IPS-18a (cell line): Measurements from ENCODE around the gene WNT7A.

Experiments
- H3K27ac ChIP-seq: one replicate; pipeline ENCODE4 v1.5.1; 2013; ENCODE audit warnings: low read length
- H3K27me3 ChIP-seq: one replicate; pipeline ENCODE4 v1.6.1; 2013; ENCODE audit warnings: mild to moderate bottlenecking, low read length; ENCODE audit not compliant: control insufficient read depth, insufficient read depth
- H3K36me3 ChIP-seq: one replicate; pipeline ENCODE4 v1.6.1; 2013; ENCODE audit warnings: low read depth, low read length; ENCODE audit not compliant: control insufficient read depth
- H3K4me1 ChIP-seq: one replicate; pipeline ENCODE4 v1.6.1; 2013; ENCODE audit warnings: low read depth, low read length; ENCODE audit not compliant: control insufficient read depth
- H3K4me3 ChIP-seq: one replicate; pipeline ENCODE4 v1.5.1; 2013; ENCODE audit warnings: low read length
- H3K9ac ChIP-seq: one replicate; pipeline ENCODE4 v1.6.1; 2013; ENCODE audit warnings: mild to moderate bottlenecking, low read length, moderate library complexity
- H3K9me3 ChIP-seq: one replicate; pipeline ENCODE4 v1.6.1; 2013; ENCODE audit warnings: low read depth, low read length; ENCODE audit not compliant: control insufficient read depth

WNT7A gene

DNA sequence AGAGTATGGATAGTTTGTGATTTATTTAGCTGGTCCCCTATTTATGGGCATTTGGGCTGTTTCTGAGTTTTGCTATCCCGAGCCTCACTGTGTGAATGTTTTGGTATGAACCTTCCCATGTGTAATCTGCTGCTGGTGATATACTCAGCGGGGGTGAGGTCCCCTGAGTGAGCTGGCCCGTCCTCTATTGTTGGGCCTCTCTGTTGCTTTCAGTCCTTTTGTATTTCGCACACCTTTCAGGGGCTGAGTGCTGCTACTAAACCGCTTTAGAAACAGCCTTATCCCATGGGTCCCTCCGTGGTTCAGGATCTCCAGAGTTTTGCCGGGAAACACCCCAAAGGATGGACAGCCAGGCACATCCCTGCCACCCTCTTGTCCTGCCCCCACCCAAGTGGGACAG is 94.5 kb downstream of the WNT7A start:
- no peak overlapping the region for H3K27ac ChIP-seq
- no peaks in the 10 kb centered on the region for H3K9me3 ChIP-seq
- no peaks in the 10 kb centered on the region for H3K27me3 ChIP-seq
- H3K4me3 ChIP-seq, result peak overlapping the region; percentile 18
- no peak overlapping the region for H3K9ac ChIP-seq
- H3K4me1 ChIP-seq, result peaks cover 19% of the 10 kb centered on the region
- no peaks in the 10 kb centered on the region for H3K36me3 ChIP-seq

GRCh38 chr3:13783476-13783875 is 96.4 kb downstream of the WNT7A start:
- Histone ChIP-seq H3K36me3 (no peaks in the 10 kb centered on the region), H3K4me3 (no peak overlapping the region), H3K4me1 (peaks cover 19% of the 10 kb centered on the region), H3K9ac (no peak overlapping the region), H3K27ac (no peak overlapping the region), H3K9me3 (no peaks in the 10 kb centered on the region), H3K27me3 (no peaks in the 10 kb centered on the region)

DNA sequence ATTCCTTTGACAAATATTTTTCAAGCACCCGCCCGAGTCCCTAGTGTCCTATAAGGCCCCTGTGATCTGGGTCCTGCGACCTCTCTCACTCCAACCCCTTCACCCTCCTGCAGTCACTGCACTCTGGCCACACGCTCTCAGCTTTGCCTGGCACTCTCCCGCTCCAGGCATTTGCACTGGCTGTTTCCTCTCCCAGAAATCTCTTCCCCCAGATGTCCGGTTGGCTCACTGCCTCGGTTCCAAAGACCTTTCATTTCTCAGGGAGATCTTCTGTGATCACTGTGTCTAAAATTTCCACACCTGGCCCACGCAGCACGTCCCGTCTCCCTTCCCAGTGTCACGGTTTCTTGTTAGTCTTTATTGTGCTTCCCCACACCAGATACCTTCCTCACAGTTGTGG is 97.4 kb downstream of the WNT7A start:
- Histone ChIP-seq H3K27ac (no peak overlapping the region), H3K9me3 (no peaks in the 10 kb centered on the region), H3K4me3 (no peak overlapping the region), H3K4me1 (peaks cover 19% of the 10 kb centered on the region), H3K9ac (no peak overlapping the region), H3K36me3 (no peaks in the 10 kb centered on the region), H3K27me3 (no peaks in the 10 kb centered on the region)

DNA sequence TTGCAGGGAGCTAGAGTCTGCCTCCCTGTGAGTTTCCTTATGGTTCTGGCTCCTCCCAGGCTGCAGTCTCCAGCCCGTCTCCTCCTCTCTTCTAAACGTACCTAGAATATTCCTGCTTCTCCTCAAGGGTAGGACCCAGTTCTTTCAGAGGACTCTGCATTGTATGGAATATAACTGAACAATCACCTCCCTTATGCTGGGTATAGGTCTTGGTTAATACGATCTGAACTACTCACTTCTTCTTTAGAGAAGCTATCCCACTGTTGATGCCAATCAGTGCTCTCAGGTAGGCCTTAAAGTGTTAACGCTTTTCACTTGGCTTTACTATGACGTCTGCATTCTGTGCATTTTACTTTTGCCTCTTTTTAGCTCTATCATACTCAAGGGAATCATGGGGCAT is 98.5 kb downstream of the WNT7A start:
- peaks cover 17% of the 10 kb centered on the region for H3K4me1 ChIP-seq
- no peaks in the 10 kb centered on the region for H3K27me3 ChIP-seq
- H3K9ac ChIP-seq, result no peak overlapping the region

GRCh38 chr3:13780432-13781176 is 99.3 kb downstream of the WNT7A start:
- Histone ChIP-seq H3K27ac (no peak overlapping the region), H3K9me3 (no peaks in the 10 kb centered on the region), H3K9ac (no peak overlapping the region), H3K27me3 (no peaks in the 10 kb centered on the region), H3K4me3 (no peak overlapping the region), H3K36me3 (no peaks in the 10 kb centered on the region), H3K4me1 (peaks cover 9% of the 10 kb centered on the region)

More for the DNA sequence above, 98.5 kb downstream of the WNT7A start:
- Histone ChIP-seq H3K9me3 (no peaks in the 10 kb centered on the region), H3K27ac (no peak overlapping the region), H3K4me3 (no peak overlapping the region), H3K36me3 (no peaks in the 10 kb centered on the region)

- no peaks in the 10 kb centered on the region for H3K4me1 ChIP-seq
- no peaks in the 10 kb centered on the region for H3K27me3 ChIP-seq
- no peaks in the 10 kb centered on the region for H3K9me3 ChIP-seq
- H3K4me3 ChIP-seq, result no peak overlapping the region
- H3K36me3 ChIP-seq, result no peaks in the 10 kb centered on the region
- no peak overlapping the region for H3K9ac ChIP-seq
- no peak overlapping the region for H3K27ac ChIP-seq
These were observed 103.4 kb downstream of the WNT7A start for GRCh38 chr3:13776253-13777050.

DNA sequence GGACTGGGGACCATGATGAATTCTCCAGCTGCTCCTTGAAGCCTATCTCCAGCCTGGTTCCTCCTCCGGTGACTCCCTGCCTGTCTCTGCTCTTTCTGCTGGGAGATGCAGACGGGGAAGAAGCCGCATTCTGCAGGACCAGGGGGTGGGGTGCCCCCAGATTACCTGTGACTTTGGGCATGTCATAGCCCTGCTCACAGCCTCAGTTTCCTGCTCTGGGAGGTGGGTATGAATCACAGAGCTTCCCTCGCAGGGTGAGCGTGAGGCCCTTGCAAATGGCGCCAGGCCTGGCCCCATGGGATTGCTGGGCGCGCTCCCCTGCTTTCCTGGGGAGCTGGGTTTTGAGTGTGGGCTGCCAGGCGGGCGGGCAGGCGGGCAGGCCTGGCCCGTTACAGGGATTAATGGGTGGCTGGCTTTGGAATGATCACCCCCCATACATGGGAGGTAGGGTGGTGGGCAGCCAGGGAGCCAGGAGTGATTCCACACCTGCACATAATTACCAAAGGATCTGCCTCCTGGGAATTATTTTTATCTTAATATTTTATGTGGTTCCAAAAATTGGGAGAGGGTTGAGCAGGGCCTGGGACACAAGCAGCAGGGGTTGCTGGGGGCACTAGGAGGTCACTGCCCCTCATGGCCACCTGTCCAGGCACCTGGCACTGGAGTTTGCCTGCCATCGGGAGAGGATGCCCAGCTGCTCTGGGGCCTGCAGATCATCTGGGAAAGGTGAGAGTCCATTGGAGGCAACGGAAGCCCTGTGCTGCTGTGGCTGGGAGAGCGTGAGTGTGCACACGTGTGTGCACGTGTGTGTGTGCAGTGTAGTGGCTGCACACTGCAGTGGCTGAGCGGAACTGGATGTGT is 106.8 kb downstream of the WNT7A start:
- H3K4me1 ChIP-seq, result peaks cover 7% of the 10 kb centered on the region
- no peak overlapping the region for H3K4me3 ChIP-seq
- no peaks in the 10 kb centered on the region for H3K36me3 ChIP-seq
- H3K9me3 ChIP-seq, result no peaks in the 10 kb centered on the region
- H3K27ac ChIP-seq, result no peak overlapping the region
- H3K27me3 ChIP-seq, result no peaks in the 10 kb centered on the region
- no peak overlapping the region for H3K9ac ChIP-seq

DNA sequence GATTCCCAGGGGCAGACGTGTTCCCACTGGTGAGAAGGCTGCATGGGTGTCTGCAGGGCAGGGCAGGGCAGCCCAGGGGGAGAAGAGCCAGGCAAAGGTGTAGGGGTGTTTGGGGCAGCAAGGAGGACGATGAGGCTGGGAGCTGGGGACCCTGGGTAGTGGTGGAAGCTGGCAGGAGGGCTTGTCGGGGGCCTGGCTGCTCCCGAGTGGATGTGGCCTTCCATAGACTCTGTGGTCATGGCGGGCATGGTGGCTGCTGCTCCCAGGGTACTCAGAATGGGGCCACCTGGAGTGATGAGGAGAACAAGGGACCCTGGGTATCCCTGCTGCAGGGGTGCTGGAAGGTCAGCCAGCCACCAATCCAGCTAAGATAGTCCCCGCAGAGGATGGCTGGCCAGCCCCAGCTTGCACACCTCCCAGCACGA is 107.5 kb downstream of the WNT7A start:
- H3K27me3 ChIP-seq, result no peaks in the 10 kb centered on the region
- H3K4me3 ChIP-seq, result no peak overlapping the region
- H3K4me1 ChIP-seq, result peaks cover 7% of the 10 kb centered on the region
- no peak overlapping the region for H3K27ac ChIP-seq
- no peaks in the 10 kb centered on the region for H3K9me3 ChIP-seq
- no peaks in the 10 kb centered on the region for H3K36me3 ChIP-seq
- H3K9ac ChIP-seq, result no peak overlapping the region

DNA sequence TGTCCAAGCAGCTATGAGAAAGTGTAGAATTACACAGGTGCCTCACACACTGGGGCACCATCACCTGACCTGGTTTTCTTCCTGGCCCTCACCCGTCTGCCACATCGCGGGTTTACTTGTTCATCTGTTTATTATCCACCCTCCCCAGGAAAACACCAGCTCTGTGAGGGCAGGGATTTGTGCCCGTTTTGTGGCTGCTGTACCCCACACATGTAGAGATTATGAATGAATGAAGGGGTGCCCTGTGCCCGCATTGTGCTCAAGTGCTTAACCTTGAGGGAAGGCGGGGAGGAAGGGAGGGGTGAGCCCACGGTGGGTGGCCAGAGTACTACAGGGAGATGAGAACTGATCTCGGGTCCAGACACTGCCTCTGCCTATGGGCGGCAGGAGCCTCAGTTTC is 108.4 kb downstream of the WNT7A start:
- Histone ChIP-seq H3K27me3 (no peaks in the 10 kb centered on the region), H3K9ac (no peak overlapping the region), H3K9me3 (no peaks in the 10 kb centered on the region), H3K4me3 (no peak overlapping the region), H3K4me1 (peaks cover 7% of the 10 kb centered on the region), H3K36me3 (no peaks in the 10 kb centered on the region), H3K27ac (no peak overlapping the region)

DNA sequence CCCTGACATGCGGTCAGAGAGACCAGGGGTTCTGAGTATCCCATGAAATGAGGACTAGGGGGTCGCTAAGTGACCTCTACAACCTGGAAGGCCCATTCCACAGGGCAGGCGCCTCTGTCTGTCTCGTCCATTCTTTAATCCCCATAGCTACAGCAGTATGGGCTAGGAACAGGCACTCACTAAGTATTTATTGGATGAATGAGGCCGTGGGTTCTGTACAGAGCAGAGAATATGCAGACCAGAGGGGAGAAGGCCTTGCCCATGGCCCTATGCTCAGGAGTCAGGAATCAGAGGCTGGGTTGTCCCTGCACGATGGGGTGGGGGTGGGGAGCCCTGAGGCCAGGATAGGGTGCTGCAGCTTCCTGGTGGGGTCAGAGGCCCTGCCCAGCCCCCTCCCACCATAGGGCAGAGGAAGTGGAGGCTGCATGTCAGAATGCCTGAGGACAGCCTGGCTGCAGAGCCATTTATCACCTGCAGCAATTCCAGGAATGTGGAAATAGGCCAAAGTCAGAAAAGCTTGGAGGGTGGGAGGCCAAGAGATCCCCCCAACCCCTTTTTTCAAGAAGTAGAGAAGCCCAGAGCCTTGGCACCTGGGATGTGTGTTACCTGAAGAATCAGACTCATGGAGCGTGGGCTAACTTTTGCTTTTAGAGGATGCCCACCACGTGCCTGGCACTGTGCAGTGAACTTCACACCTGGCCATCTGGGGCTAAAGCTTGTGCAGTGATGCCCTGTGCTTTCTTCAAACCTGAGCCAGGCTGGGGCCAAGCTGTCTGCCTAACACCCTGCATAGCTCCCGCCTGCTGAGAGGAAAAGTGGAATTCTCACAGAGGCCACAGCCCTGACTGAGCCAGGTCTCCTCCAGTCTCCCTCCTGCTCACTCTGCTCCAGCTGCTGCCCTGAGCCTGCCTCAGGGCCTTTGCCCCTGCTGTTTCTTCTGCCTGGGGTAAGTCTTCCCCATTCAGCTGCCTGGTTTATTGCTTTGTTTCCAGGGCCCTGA is 109.4 kb downstream of the WNT7A start:
- no peak overlapping the region for H3K4me3 ChIP-seq
- H3K36me3 ChIP-seq, result no peaks in the 10 kb centered on the region
- no peak overlapping the region for H3K27ac ChIP-seq
- H3K4me1 ChIP-seq, result peaks cover 7% of the 10 kb centered on the region
- H3K9me3 ChIP-seq, result no peaks in the 10 kb centered on the region
- no peak overlapping the region for H3K9ac ChIP-seq
- H3K27me3 ChIP-seq, result no peaks in the 10 kb centered on the region
